Transverse colon (tissue), 4 donors: Measurements from ENCODE around the gene POC1B. TPM values are rescaled to one million over a fixed set of nuclear protein-coding genes. Genes with fewer than 3 reads are reported as not detected.

Experiments used
- DNase-seq: peaks from one replicate; pipeline ENCODE4 v3.0.0-alpha.2; 2019
- H3K27ac ChIP-seq, 4 donors: fragments of 200-600 bp; sonication (generic); 2 replicates each; pipeline ENCODE4 v1.5.1; 2016 to 2018; ENCODE audit warnings: inconsistent platforms in 4 of 4
- H3K27me3 ChIP-seq: fragments of 200-600 bp; sonication (generic); 2 replicates; pipeline ENCODE4 v1.5.1; 2017; ENCODE audit warnings: inconsistent platforms
- H3K36me3 ChIP-seq, 4 donors: fragments of 200-600 bp; sonication (generic); 2 replicates each; pipeline ENCODE4 v1.5.1; 2017 to 2019; ENCODE audit warnings: inconsistent platforms in 4 of 4
- H3K4me1 ChIP-seq, 4 donors: fragments of 200-600 bp; sonication (generic); 2 replicates each; pipeline ENCODE4 v1.5.1; 2017 to 2020; ENCODE audit warnings: inconsistent platforms in 4 of 4
- H3K4me3 ChIP-seq, 4 donors: fragments of 200-600 bp; sonication (generic); 1 replicate in 1 of 4; 2 replicates in 3 of 4; pipeline versions ENCODE4 v1.5.1 to v1.6.1; 2017 to 2019; ENCODE audit warnings: inconsistent platforms in 4 of 4
- H3K9me3 ChIP-seq, 2 donors: fragments of 200-600 bp; sonication (generic); 2 replicates each; pipeline ENCODE4 v1.5.1; 2017 to 2019; ENCODE audit warnings: inconsistent platforms in 2 of 2
- CTCF ChIP-seq, 5 experiments: fragments of 200-600 bp in 3 of 5; fragments of 450-650 bp in 2 of 5; sonication (generic) in 3 of 5; IDR thresholded peaks; 1 replicate in 2 of 5; 2 replicates in 3 of 5; pipeline ENCODE4 v1.5.1; 2016 to 2017; ENCODE audit warnings: antibody characterized with exemption in 5 of 5, inconsistent platforms in 3 of 5, mild to moderate bottlenecking in 2 of 5, moderate library complexity in 1 of 5
- EP300 ChIP-seq: sonication (generic); formaldehyde crosslinking; IDR thresholded peaks from one replicate; pipeline ENCODE4 v1.6.1; 2017; ENCODE audit warnings: antibody characterized with exemption, low read depth
- POLR2A ChIP-seq: fragments of 450-650 bp; IDR thresholded peaks from one replicate; pipeline ENCODE4 v1.6.1; 2016; ENCODE audit warnings: antibody characterized with exemption, mild to moderate bottlenecking, moderate library complexity
- POLR2AphosphoS5 ChIP-seq, 3 donors: sonication (generic); formaldehyde crosslinking; IDR thresholded peaks; one replicate each; pipeline ENCODE4 v1.6.1; 2016; ENCODE audit warnings: antibody characterized with exemption in 3 of 3
- WGBS, 2 donors: methylation state at CpG; one replicate each; pipeline ENCODE4 v1.1.5; 2018; ENCODE audit warnings: low coverage in 1 of 2; 5-methylcytosine and 5-hydroxymethylcytosine counted together
- in situ Hi-C, 4 donors: fragments of 200-750 bp; cut with MboI; loops; one replicate each; pipeline versions ENCODE4 v1.15.0 to v1.15.1; 2017; ENCODE audit warnings: low sequenced_read_pairs in 3 of 4, low pct_ligation_motif_present in 1 of 4, low pct_unique_long_range_greater_than_20kb in 1 of 4
- intact Hi-C: fragments of 100-400 bp; cut with DNase I; formaldehyde crosslinking; loops from one replicate; pipeline ENCODE4 v1.15.1; 2023; ENCODE audit warnings: low total_unique reads
- total RNA-seq, 4 donors: library from RNA; depleted of rRNA; stranded (reverse); fragments of >200 nt; gene quantifications; one replicate each; pipeline ENCODE4 v1.1.0, GENCODE V29; 2016

The POC1B gene
- total RNA-seq, 4 donors from 2014 or later, result 7.8 to 68.5 (median 33.8) TPM

GRCh38 chr12:89551747-89552146, 25.9 kb upstream of the POC1B start:
- H3K27me3 ChIP-seq, result no peaks in the 10 kb centered on the region
- H3K4me3 ChIP-seq, result no peak overlapping the region
- no peak for TF ChIP-seq POLR2AphosphoS5 (IDR thresholded peaks at IDR 0.05)
- no peak for TF ChIP-seq EP300
- no peak for TF ChIP-seq POLR2A
- no peak for TF ChIP-seq CTCF (IDR thresholded peaks at IDR 0.05)
- no peaks in the 10 kb centered on the region for H3K4me1 ChIP-seq
- H3K27ac ChIP-seq, result no peak overlapping the region
- intact Hi-C loops, result no loop called here
- no peaks in the 10 kb centered on the region for H3K9me3 ChIP-seq
- in situ Hi-C loops, result loop anchor here in 3 of 4 donors (25.0 kb wide), 4 partner anchors 436 to 1386 kb away; no protein-coding TSS in a partner anchor
- no peaks in the 10 kb centered on the region for H3K36me3 ChIP-seq
- DNase-seq, result no peak
- 90 to 94% methylated on average over 2 of the region's 2 CpGs for WGBS, 2 donors

GRCh38 chr12:89547101-89547500, 21.3 kb upstream of the POC1B start:
- intact Hi-C loops, result no loop called here
- H3K27ac ChIP-seq, result no peak overlapping the region
- peaks cover 0 to 17% (median 10%) of the 10 kb centered on the region in 4 donors for H3K4me1 ChIP-seq
- H3K9me3 ChIP-seq, result no peaks in the 10 kb centered on the region
- no peaks in the 10 kb centered on the region for H3K27me3 ChIP-seq
- DNase-seq, result no peak
- no peak for TF ChIP-seq POLR2A
- TF ChIP-seq CTCF (IDR thresholded peaks at IDR 0.05), result no peak
- no peak for TF ChIP-seq EP300
- TF ChIP-seq POLR2AphosphoS5 (IDR thresholded peaks at IDR 0.05), result no peak
- H3K4me3 ChIP-seq, result no peak overlapping the region
- in situ Hi-C loops, result loop anchor here in 3 of 4 donors (10.0 kb wide), 2 partner anchors 418 to 558 kb away; no protein-coding TSS in a partner anchor
- H3K36me3 ChIP-seq, result no peaks in the 10 kb centered on the region
- WGBS, 2 donors, result 68 to 82% methylated on average over 4 of the region's 4 CpGs

DNA sequence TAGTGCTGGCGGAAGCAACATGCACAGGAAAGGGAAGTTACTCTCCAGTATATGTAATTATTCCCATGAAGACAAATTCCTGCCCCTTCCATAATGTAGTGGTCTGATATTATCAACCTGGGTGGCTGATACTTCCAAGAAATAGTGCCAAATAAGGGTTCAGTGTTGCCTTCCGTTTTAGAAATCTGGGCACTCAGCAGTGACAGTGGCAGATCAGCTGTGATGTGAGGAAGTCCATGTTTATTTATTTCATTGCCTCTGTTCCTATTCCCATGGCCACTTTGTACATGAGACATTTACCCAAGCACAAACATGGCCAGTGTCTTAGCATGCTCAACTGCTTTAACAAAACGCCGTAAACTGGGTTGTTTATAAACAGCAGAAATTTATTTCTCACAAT, 20.3 kb upstream of the POC1B start:
- no peaks in the 10 kb centered on the region for H3K9me3 ChIP-seq
- TF ChIP-seq CTCF (IDR thresholded peaks at IDR 0.05), result no peak
- TF ChIP-seq EP300, result no peak
- no peak for TF ChIP-seq POLR2A
- no peak for TF ChIP-seq POLR2AphosphoS5 (IDR thresholded peaks at IDR 0.05)
- intact Hi-C loops (no loop called here), in situ Hi-C loops (loop anchor here in 3 of 4 donors (10.0 kb wide), 2 partner anchors 419 to 559 kb away; no protein-coding TSS in a partner anchor)
- no peak for DNase-seq
- WGBS, 2 donors, result 77 to 84% methylated on average over 4 of the region's 4 CpGs
- H3K36me3 ChIP-seq, result no peaks in the 10 kb centered on the region
- peaks cover 0 to 17% (median 10%) of the 10 kb centered on the region in 4 donors for H3K4me1 ChIP-seq
- H3K27me3 ChIP-seq, result no peaks in the 10 kb centered on the region
- H3K4me3 ChIP-seq, result no peak overlapping the region
- no peak overlapping the region for H3K27ac ChIP-seq

GRCh38 chr12:89544681-89545184, 18.9 kb upstream of the POC1B start:
- no peaks in the 10 kb centered on the region for H3K9me3 ChIP-seq
- in situ Hi-C loops, result loop anchor here in 3 of 4 donors (10.0 kb wide), 2 partner anchors 420 to 560 kb away; no protein-coding TSS in a partner anchor
- H3K36me3 ChIP-seq, result no peaks in the 10 kb centered on the region
- peak; percentile 33 for DNase-seq
- no peaks in the 10 kb centered on the region for H3K27me3 ChIP-seq
- no peak overlapping the region for H3K4me3 ChIP-seq
- no peak for TF ChIP-seq POLR2AphosphoS5 (IDR thresholded peaks at IDR 0.05)
- no peak for TF ChIP-seq EP300
- no peak for TF ChIP-seq CTCF (IDR thresholded peaks at IDR 0.05)
- TF ChIP-seq POLR2A, result no peak
- H3K4me1 ChIP-seq, result peaks cover 0 to 17% (median 10%) of the 10 kb centered on the region in 4 donors
- 28 to 43% methylated on average over 3 to 6 of the region's 6 CpGs for WGBS, 2 donors
- intact Hi-C loops, result no loop called here
- H3K27ac ChIP-seq, result no peak overlapping the region
